ENCODE measurements around the gene TTR. TPM values are rescaled to one million over a fixed set of nuclear protein-coding genes. Genes with fewer than 3 reads are reported as not detected.

The TTR gene
- total RNA-seq, 1 donor from 2014 or later: 4,291 TPM

GRCh38 chr18:31578126-31578525 lies 13.6 kb upstream of the TTR start:
- DNase-seq (ENCODE audit: low spot score) (no peak), ATAC-seq (no peak)

DNA sequence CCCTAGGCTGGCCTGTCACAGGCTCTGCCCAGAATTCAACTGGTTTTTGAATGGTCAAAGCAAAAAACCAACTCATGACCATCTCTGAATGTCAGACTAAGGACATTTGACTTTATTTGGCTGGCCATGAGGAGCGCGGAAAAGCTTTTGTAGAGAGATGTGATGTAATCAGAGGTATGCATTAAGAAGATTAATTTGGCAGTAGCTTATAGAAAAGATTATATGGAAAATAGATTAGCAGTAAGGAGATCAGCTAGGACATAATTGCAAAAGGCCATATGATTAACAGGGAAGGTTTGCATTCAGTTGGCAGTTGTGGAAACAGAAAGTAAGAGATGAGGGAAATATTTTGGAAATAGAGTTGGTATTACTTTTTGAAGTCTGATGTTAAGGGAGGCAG lies 12.3 kb upstream of the TTR start:
- no peak for DNase-seq (ENCODE audit: low spot score)
- no peak for ATAC-seq

DNA sequence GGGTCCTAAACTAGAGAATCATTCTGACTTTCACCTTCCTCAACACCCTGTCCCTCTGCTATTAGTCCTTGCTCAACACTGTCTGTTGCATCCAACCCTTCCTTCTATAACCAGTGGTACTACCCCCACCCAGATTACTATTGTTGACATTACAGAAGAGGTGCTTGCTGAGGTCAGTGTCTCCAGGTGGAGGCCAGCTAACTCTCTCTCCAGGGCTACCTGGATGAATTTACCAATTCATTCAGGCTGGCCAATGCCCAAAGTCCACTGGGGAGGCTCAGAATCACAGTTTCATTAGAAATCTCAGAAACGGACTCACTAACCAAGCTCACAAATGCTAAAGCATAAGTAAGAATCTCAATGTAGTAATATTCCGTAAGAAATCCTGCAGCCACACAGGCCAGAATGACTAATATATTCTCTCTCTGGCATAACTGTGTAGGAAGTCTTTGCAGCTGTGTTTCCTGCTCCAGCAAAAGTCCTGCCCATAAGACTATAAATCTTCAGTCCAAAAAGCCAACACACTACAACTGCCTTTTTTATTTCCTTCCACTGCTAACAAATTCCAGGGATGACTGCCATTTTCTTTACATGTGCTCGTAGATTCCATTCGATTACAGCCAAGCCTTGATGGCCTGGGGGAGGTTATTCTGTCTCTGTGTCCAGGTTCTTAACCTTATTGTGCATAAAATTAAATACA lies 10.0 kb upstream of the TTR start:
- peak; percentile 95 for ATAC-seq

DNA sequence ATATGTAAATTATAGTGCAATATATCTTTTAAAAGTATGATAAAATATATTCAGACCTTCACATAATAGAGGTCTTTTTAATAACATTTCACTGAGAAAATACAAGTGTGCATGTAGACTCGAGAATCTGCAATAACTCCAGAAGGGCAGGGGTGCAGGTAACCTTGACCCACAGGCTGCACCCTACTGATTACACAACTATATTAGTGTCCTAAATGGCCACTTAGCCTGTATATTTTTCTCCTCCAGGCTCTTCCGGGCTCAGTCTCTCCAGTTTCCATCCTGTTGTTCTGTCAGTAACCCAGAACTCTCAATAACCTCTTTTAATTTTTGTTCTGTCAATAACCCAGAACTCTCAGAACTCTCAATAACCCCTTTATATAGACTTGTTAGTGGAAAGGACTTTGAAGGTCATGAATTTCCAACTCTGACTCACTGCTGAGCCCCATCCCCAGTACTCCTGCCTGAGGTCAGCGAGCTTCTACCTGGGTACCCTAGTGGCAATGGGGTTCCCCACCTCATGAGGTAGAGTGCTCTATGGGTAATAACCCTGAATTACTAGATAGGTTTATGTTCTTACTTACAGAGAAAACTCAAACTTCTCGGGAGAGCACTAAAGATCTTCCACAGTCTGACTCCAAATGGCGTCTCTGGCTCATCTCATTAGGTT lies 8.4 kb upstream of the TTR start:
- ATAC-seq (no peak), DNase-seq (ENCODE audit: low spot score) (no peak)

More for the DNA sequence above, 10.0 kb upstream of the TTR start:
- peak; percentile 87 for DNase-seq (ENCODE audit: low spot score)

DNA sequence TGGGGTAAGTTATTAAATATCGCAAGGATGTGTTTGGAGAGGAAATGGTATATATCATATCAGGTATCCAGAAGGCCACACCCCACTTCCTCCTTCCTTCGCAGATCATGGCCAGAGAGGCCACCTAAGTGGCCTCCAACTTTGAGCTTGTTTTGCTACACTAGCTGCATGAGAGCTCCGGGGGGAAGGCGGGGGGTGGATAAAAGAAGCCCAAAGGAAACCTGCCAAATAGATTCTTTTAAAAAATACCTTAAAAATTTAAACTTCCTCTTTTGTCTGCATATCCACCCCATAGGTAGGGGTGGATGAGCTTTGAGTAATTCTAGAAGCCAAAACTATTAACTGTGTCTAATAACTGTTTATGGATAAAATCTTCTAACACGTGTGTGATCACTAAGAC lies 5.7 kb upstream of the TTR start:
- no peak for ATAC-seq

GRCh38 chr18:31586616-31587015 lies 5.1 kb upstream of the TTR start:
- DNase-seq (ENCODE audit: low spot score): no peak
- ATAC-seq: no peak

More for the DNA sequence above, 5.7 kb upstream of the TTR start:
- no peak for DNase-seq (ENCODE audit: low spot score)

GRCh38 chr18:31587529-31587928 lies 4.1 kb upstream of the TTR start:
- no peak for ATAC-seq
- DNase-seq (ENCODE audit: low spot score): no peak

GRCh38 chr18:31590570-31590969 lies 1.1 kb upstream of the TTR start:
- ATAC-seq (no peak), DNase-seq (ENCODE audit: low spot score) (no peak)

- ATAC-seq: peak; percentile 47
- no peak for DNase-seq (ENCODE audit: low spot score)
Observed at GRCh38 chr18:31591113-31591512, 564 bp upstream of the TTR start.

- DNase-seq (ENCODE audit: low spot score) (no peak), ATAC-seq (no peak)
Observed at GRCh38 chr18:31592506-31593157, 955 bp downstream of the TTR start.

GRCh38 chr18:31595121-31595771 lies 3.6 kb downstream of the TTR start:
- no peak for DNase-seq (ENCODE audit: low spot score)

GRCh38 chr18:31596081-31596872 lies 4.6 kb downstream of the TTR start:
- ATAC-seq (peak; percentile 8), DNase-seq (ENCODE audit: low spot score) (no peak)

More at GRCh38 chr18:31595121-31595771, 3.6 kb downstream of the TTR start:
- no peak for ATAC-seq

DNA sequence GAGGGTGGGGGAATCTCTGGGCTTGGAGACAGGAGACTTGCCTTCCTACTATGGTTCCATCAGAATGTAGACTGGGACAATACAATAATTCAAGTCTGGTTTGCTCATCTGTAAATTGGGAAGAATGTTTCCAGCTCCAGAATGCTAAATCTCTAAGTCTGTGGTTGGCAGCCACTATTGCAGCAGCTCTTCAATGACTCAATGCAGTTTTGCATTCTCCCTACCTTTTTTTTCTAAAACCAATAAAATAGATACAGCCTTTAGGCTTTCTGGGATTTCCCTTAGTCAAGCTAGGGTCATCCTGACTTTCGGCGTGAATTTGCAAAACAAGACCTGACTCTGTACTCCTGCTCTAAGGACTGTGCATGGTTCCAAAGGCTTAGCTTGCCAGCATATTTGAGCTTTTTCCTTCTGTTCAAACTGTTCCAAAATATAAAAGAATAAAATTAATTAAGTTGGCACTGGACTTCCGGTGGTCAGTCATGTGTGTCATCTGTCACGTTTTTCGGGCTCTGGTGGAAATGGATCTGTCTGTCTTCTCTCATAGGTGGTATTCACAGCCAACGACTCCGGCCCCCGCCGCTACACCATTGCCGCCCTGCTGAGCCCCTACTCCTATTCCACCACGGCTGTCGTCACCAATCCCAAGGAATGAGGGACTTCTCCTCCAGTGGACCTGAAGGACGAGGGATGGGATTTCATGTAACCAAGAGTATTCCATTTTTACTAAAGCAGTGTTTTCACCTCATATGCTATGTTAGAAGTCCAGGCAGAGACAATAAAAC lies 6.5 kb downstream of the TTR start:
- ATAC-seq: no peak
- no peak for DNase-seq (ENCODE audit: low spot score)

GRCh38 chr18:31603315-31603714 lies 11.6 kb downstream of the TTR start:
- no peak for DNase-seq (ENCODE audit: low spot score)
- no peak for ATAC-seq

DNA sequence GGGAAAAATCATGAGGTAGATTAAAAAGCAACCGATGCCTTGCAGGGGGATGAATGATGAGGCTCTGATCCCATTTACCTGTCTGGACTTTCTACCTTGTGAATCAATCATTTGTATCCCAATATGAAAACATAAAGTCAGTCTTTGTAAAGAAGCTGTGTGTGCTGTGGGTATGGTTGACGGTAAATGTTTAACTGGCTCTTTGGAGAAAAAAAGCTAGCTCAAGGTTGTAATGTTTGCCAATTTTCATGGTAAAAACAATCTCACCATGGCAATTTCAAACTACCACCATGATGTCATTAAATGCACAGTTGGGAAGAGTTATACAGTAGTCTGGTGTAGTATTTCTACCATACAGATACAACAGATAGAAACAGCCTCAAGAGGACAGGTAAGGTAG lies 14.6 kb downstream of the TTR start:
- ATAC-seq (no peak), DNase-seq (ENCODE audit: low spot score) (no peak)

GRCh38 chr18:31607384-31607783 lies 15.7 kb downstream of the TTR start:
- DNase-seq (ENCODE audit: low spot score) (peak; percentile 69), ATAC-seq (peak; percentile 96)

- DNase-seq (ENCODE audit: low spot score): no peak
- ATAC-seq: no peak
Observed at GRCh38 chr18:31609886-31610285, 18.2 kb downstream of the TTR start.

GRCh38 chr18:31610286-31611205 lies 18.9 kb downstream of the TTR start:
- ATAC-seq: peak; percentile 44

GRCh38 chr18:31611511-31611910 lies 19.8 kb downstream of the TTR start:
- ATAC-seq (no peak), DNase-seq (ENCODE audit: low spot score) (no peak)

More at GRCh38 chr18:31610286-31611205, 18.9 kb downstream of the TTR start:
- no peak for DNase-seq (ENCODE audit: low spot score)

Data from left lobe of liver (tissue), 2 donors.